ENCODE data around the gene ZNF506. TPM values are rescaled to one million over a fixed set of nuclear protein-coding genes. Genes with fewer than 3 reads are reported as not detected.
"Not testable (repeated sequence)": the region's sequence is repeated elsewhere in the genome, so short reads cannot be mapped to it uniquely, and the experiment has no call there.

ZNF506 gene
- total and polyA plus RNA-seq, 2 experiments from 2014 or later = 9.9 to 47.1 TPM

- Histone ChIP-seq H3K9me3 (ENCODE audit: low read depth) (no peaks in the 10 kb centered on the region), H2AFZ (peak overlapping the region; percentile 72), H3K4me1 (ENCODE audit: insufficient read depth) (peaks cover 6% of the 10 kb centered on the region), H4K20me1 (ENCODE audit: insufficient read depth, poor library complexity, severe bottlenecking) (no peaks in the 10 kb centered on the region), H3K9me2 (replicated peaks; ENCODE audit: insufficient read depth) (no peaks in the 10 kb centered on the region), H3K27ac (peak overlapping the region; percentile 82), H3K27me3 (no peaks in the 10 kb centered on the region), H3K36me3 (replicated peaks; ENCODE audit: insufficient read depth, low read depth) (no peaks in the 10 kb centered on the region), H3K4me2 (peak overlapping the region; percentile 89), H3K79me2 (peaks cover 31% of the 10 kb centered on the region), H3K4me3 (peak overlapping the region; percentile 55)
- peak; percentile 98 for DNase-seq (ENCODE audit: low spot score)
- WGBS (ENCODE audit: low lambda C conversion rate, missing lambda C conversion rate) = under 1% methylated on average over 36 of the region's 36 CpGs
- TF ChIP-seq CTCF (IDR thresholded peaks at IDR 0.05; ENCODE audit: poor library complexity) (no peak), EZH2phosphoT487 (IDR thresholded peaks at IDR 0.05; ENCODE audit: low read depth, severe bottlenecking, unreplicated experiment) (no peak), EZH2 (IDR thresholded peaks at IDR 0.05; ENCODE audit: borderline replicate concordance) (no peak)
Observed at GRCh38 chr19:19776206-19777008, 45.1 kb downstream of the ZNF506 start.

GRCh38 chr19:19775891-19776205 is 45.7 kb downstream of the ZNF506 start:
- Histone ChIP-seq H2AFZ (peak overlapping the region; percentile 61), H3K9me2 (replicated peaks; ENCODE audit: insufficient read depth) (no peaks in the 10 kb centered on the region), H3K79me2 (peaks cover 27% of the 10 kb centered on the region), H3K27me3 (no peaks in the 10 kb centered on the region), H3K4me3 (peak overlapping the region; percentile 55), H3K4me1 (ENCODE audit: insufficient read depth) (peaks cover 6% of the 10 kb centered on the region), H3K4me2 (peak overlapping the region; percentile 85), H3K36me3 (replicated peaks; ENCODE audit: insufficient read depth, low read depth) (no peaks in the 10 kb centered on the region), H3K9me3 (ENCODE audit: low read depth) (no peaks in the 10 kb centered on the region), H4K20me1 (ENCODE audit: insufficient read depth, poor library complexity, severe bottlenecking) (no peaks in the 10 kb centered on the region), H3K27ac (peak overlapping the region; percentile 82)
- WGBS (ENCODE audit: low lambda C conversion rate, missing lambda C conversion rate) = 4% methylated on average over 11 of the region's 11 CpGs
- DNase-seq (ENCODE audit: low spot score) = no peak
- no peak for TF ChIP-seq EZH2phosphoT487 (IDR thresholded peaks at IDR 0.05; ENCODE audit: low read depth, severe bottlenecking, unreplicated experiment)
- no peak for TF ChIP-seq EZH2 (IDR thresholded peaks at IDR 0.05; ENCODE audit: borderline replicate concordance)
- no peak for TF ChIP-seq CTCF (IDR thresholded peaks at IDR 0.05; ENCODE audit: poor library complexity)

GRCh38 chr19:19774354-19775033 is 47.1 kb downstream of the ZNF506 start:
- H3K9me2 ChIP-seq (replicated peaks; ENCODE audit: insufficient read depth) = no peaks in the 10 kb centered on the region
- no peaks in the 10 kb centered on the region for H4K20me1 ChIP-seq (ENCODE audit: insufficient read depth, poor library complexity, severe bottlenecking)
- H3K27me3 ChIP-seq = no peaks in the 10 kb centered on the region
- no peaks in the 10 kb centered on the region for H3K36me3 ChIP-seq (replicated peaks; ENCODE audit: insufficient read depth, low read depth)
- H3K9me3 ChIP-seq (ENCODE audit: low read depth) = no peaks in the 10 kb centered on the region
- peak overlapping the region; percentile 85 for H3K4me2 ChIP-seq
- DNase-seq (ENCODE audit: low spot score) = no peak
- 92% methylated on average over 14 of the region's 14 CpGs for WGBS (ENCODE audit: low lambda C conversion rate, missing lambda C conversion rate)
- H2AFZ ChIP-seq = no peak overlapping the region
- TF ChIP-seq CTCF (IDR thresholded peaks at IDR 0.05; ENCODE audit: poor library complexity) (no peak), EZH2phosphoT487 (IDR thresholded peaks at IDR 0.05; ENCODE audit: low read depth, severe bottlenecking, unreplicated experiment) (no peak), EZH2 (IDR thresholded peaks at IDR 0.05; ENCODE audit: borderline replicate concordance) (no peak)
- H3K27ac ChIP-seq = no peak overlapping the region
- peaks cover 16% of the 10 kb centered on the region for H3K79me2 ChIP-seq
- no peak overlapping the region for H3K4me3 ChIP-seq
- peaks cover 6% of the 10 kb centered on the region for H3K4me1 ChIP-seq (ENCODE audit: insufficient read depth)

GRCh38 chr19:19771963-19772362 is 49.6 kb downstream of the ZNF506 start:
- H4K20me1 ChIP-seq (ENCODE audit: insufficient read depth, poor library complexity, severe bottlenecking); H3K4me1 ChIP-seq (ENCODE audit: insufficient read depth); H3K9me2 ChIP-seq (replicated peaks; ENCODE audit: insufficient read depth); H3K36me3 ChIP-seq (replicated peaks; ENCODE audit: insufficient read depth, low read depth); H3K27ac ChIP-seq; H3K27me3 ChIP-seq; H3K4me2 ChIP-seq; H2AFZ ChIP-seq; H3K4me3 ChIP-seq; H3K79me2 ChIP-seq; H3K9me3 ChIP-seq (ENCODE audit: low read depth); DNase-seq (ENCODE audit: low spot score): not testable (repeated sequence)
- 88% methylated on average over 10 of the region's 10 CpGs for WGBS (ENCODE audit: low lambda C conversion rate, missing lambda C conversion rate)

GRCh38 chr19:19769971-19770370 is 51.6 kb downstream of the ZNF506 start:
- not testable (repeated sequence) for H3K4me2 ChIP-seq; H3K4me3 ChIP-seq; H3K36me3 ChIP-seq (replicated peaks; ENCODE audit: insufficient read depth, low read depth); H3K4me1 ChIP-seq (ENCODE audit: insufficient read depth); H3K79me2 ChIP-seq; H3K9me3 ChIP-seq (ENCODE audit: low read depth); H3K27ac ChIP-seq; H3K27me3 ChIP-seq; H3K9me2 ChIP-seq (replicated peaks; ENCODE audit: insufficient read depth); H4K20me1 ChIP-seq (ENCODE audit: insufficient read depth, poor library complexity, severe bottlenecking); H2AFZ ChIP-seq; DNase-seq (ENCODE audit: low spot score)
- 97% methylated on average over 16 of the region's 28 CpGs for WGBS (ENCODE audit: low lambda C conversion rate, missing lambda C conversion rate)
